ENCODE results near the gene SCN5A. TPM values are rescaled to one million over a fixed set of nuclear protein-coding genes. Genes with fewer than 3 reads are reported as not detected.

Gene SCN5A
- polyA plus RNA-seq, 1 of the 3 experiments (the other 2 are of a cell fraction) = 0.18 TPM

- TF ChIP-seq TAF1 (IDR thresholded peaks at IDR 0.05; ENCODE audit: borderline replicate concordance, low read depth, low read length) = no peak
- no peak for TF ChIP-seq SIN3A (IDR thresholded peaks at IDR 0.05; ENCODE audit: borderline replicate concordance, low read depth, low read length)
- no peak for TF ChIP-seq RCOR1 (IDR thresholded peaks at IDR 0.05; ENCODE audit: low read length)
- no peak for TF ChIP-seq RXRA (IDR thresholded peaks at IDR 0.05; ENCODE audit: borderline replicate concordance, low read depth)
- no peak for TF ChIP-seq ELF1 (IDR thresholded peaks at IDR 0.05)
- no peak for TF ChIP-seq TCF12 (IDR thresholded peaks at IDR 0.05)
- no peak for TF ChIP-seq SMC3 (IDR thresholded peaks at IDR 0.05; ENCODE audit: low read depth, low read length)
- no peak for TF ChIP-seq REST (IDR thresholded peaks at IDR 0.05; ENCODE audit: low read depth, low read length)
- TF ChIP-seq CTCF (IDR thresholded peaks at IDR 0.05) = no peak
- no peak for TF ChIP-seq USF2 (IDR thresholded peaks at IDR 0.05; ENCODE audit: borderline replicate concordance, low read depth, low read length)
- TF ChIP-seq EP300 (IDR thresholded peaks at IDR 0.05; ENCODE audit: borderline replicate concordance in 1 of 2, low read depth in 1 of 2, low read length in 1 of 2) = no peak
- Histone ChIP-seq H3K9ac (no peak overlapping the region), H3K79me2 (ENCODE audit: insufficient read depth) (no peaks in the 10 kb centered on the region), H3K9me2 (no peaks in the 10 kb centered on the region), H3K36me3 (replicated peaks in 1 of 2; ENCODE audit: control insufficient read depth in 1 of 2, insufficient read depth in 2 of 2, low read length in 1 of 2) (no peaks in the 10 kb centered on the region), H3K4me2 (no peak overlapping the region), H3K27me3 (ENCODE audit: insufficient read depth) (no peaks in the 10 kb centered on the region), H3F3A (replicated peaks; ENCODE audit: insufficient read depth) (no peaks in the 10 kb centered on the region), H3K4me1 (ENCODE audit: control insufficient read depth in 1 of 2, insufficient read depth in 2 of 2, low read depth in 1 of 2, low read length in 1 of 2) (peaks cover 0 to 10% of the 10 kb centered on the region in 2 experiments; a peak in 1 of 4 replicates), H4K20me1 (ENCODE audit: insufficient read depth) (no peaks in the 10 kb centered on the region), H3K9me3 (no peaks in the 10 kb centered on the region), H3K27ac (ENCODE audit: low read depth in 2 of 2, low read length in 1 of 2) (no peak overlapping the region), H3K4me3 (ENCODE audit: low read depth in 2 of 2, low read length in 1 of 2) (no peak overlapping the region), H2AFZ (ENCODE audit: low read depth) (no peak overlapping the region)
- CTCF ChIA-PET = interaction anchor here (2.4 to 3.4 kb wide), 2 partner anchors 16 to 114 kb away, joined by 10 to 22 read pairs; no protein-coding TSS in a partner anchor
- 75% methylated on average over 3 of the region's 3 CpGs for WGBS (ENCODE audit: low lambda C conversion rate)
- no peak for DNase-seq
- POLR2A ChIA-PET = no interaction called here
These were observed 112.8 kb downstream of the SCN5A start for GRCh38 chr3:38536671-38537070.

All from SK-N-SH (cell line).